ENCODE results near the gene SKI. TPM values are rescaled to one million over a fixed set of nuclear protein-coding genes. Genes with fewer than 3 reads are reported as not detected.

Gene SKI
- total RNA-seq, 1 donor, result 25.3 TPM

GRCh38 chr1:2345297-2346075 is 117.4 kb downstream of the SKI start:
- peak in 1 of 3 donors; percentile 38 for DNase-seq (ENCODE audit: low read depth in 2 of 3, low spot score in 2 of 3)

GRCh38 chr1:2346691-2347408 is 118.7 kb downstream of the SKI start:
- DNase-seq (ENCODE audit: low read depth in 2 of 3, low spot score in 2 of 3), result no peak

- no peak for DNase-seq (ENCODE audit: low read depth in 2 of 3, low spot score in 2 of 3)
Observed at GRCh38 chr1:2347409-2347785, 119.3 kb downstream of the SKI start.

- no peak for DNase-seq (ENCODE audit: low read depth in 2 of 3, low spot score in 2 of 3)
Observed at GRCh38 chr1:2347896-2348295, 119.8 kb downstream of the SKI start.

GRCh38 chr1:2348346-2349325 is 120.5 kb downstream of the SKI start:
- DNase-seq (ENCODE audit: low read depth in 2 of 3, low spot score in 2 of 3), result no peak

- DNase-seq (ENCODE audit: low read depth in 2 of 3, low spot score in 2 of 3), result no peak
Observed at GRCh38 chr1:2349806-2350205, 121.7 kb downstream of the SKI start.

GRCh38 chr1:2350501-2350900 is 122.4 kb downstream of the SKI start:
- no peak for DNase-seq (ENCODE audit: low read depth in 2 of 3, low spot score in 2 of 3)

GRCh38 chr1:2350911-2351655 is 123.0 kb downstream of the SKI start:
- no peak for DNase-seq (ENCODE audit: low read depth in 2 of 3, low spot score in 2 of 3)

- no peak for DNase-seq (ENCODE audit: low read depth in 2 of 3, low spot score in 2 of 3)
Observed at GRCh38 chr1:2351723-2352122, 123.6 kb downstream of the SKI start.

GRCh38 chr1:2352341-2352896 is 124.3 kb downstream of the SKI start:
- no peak for DNase-seq (ENCODE audit: low read depth in 2 of 3, low spot score in 2 of 3)

GRCh38 chr1:2352897-2353550 is 124.9 kb downstream of the SKI start:
- DNase-seq (ENCODE audit: low read depth in 2 of 3, low spot score in 2 of 3), result no peak

GRCh38 chr1:2353551-2354438 is 125.7 kb downstream of the SKI start:
- no peak for DNase-seq (ENCODE audit: low read depth in 2 of 3, low spot score in 2 of 3)

GRCh38 chr1:2354511-2355372 is 126.6 kb downstream of the SKI start:
- no peak for DNase-seq (ENCODE audit: low read depth in 2 of 3, low spot score in 2 of 3)

GRCh38 chr1:2355373-2356261 is 127.5 kb downstream of the SKI start:
- no peak for DNase-seq (ENCODE audit: low read depth in 2 of 3, low spot score in 2 of 3)

GRCh38 chr1:2356401-2356800 is 128.3 kb downstream of the SKI start:
- no peak for DNase-seq (ENCODE audit: low read depth in 2 of 3, low spot score in 2 of 3)
